Astrocyte of the hippocampus (primary cell): Measurements from ENCODE around the gene KLK10.

Source experiments
- DNase-seq: peaks from one replicate; pipeline ENCODE4 v3.0.0; 2011; ENCODE audit warnings: low read depth, low spot score

The KLK10 gene

DNA sequence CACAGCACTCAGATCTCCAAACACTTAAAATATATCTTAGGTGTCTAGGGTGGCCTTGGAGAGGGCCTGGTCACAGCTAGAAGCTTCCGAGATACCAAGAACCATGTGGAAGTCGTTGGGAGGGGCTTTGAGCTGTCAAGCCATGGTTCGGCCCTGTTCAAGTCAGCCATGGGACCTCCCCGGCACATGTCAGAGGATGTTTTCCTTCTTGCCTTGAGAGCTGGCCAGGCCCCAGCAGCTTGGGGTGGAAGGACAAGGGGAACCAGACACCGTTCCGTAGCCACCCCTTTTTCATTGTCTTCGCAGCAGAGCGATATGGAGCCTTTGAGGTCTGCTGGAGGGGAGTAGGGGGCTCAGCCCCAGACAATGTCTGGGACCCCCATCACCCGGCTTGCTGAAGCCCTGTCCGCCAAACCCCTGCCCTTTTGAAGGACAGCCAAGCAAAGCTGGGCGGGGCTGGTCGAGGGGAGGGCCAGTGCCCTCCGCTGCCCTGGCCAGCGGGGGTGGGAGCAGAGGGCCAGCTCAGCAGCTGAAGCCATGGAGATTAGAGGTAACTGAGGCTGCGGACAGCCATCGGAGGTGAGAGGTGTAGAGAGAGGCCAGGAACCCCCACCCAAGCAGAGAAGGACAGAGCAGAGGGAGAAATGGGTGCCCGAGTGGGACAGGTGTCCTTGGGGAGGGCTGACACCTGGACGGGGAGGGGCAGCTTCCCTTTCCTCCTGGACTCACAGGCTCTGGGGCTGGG, 6.5 kb upstream of the KLK10 start:
- no peak for DNase-seq

DNA sequence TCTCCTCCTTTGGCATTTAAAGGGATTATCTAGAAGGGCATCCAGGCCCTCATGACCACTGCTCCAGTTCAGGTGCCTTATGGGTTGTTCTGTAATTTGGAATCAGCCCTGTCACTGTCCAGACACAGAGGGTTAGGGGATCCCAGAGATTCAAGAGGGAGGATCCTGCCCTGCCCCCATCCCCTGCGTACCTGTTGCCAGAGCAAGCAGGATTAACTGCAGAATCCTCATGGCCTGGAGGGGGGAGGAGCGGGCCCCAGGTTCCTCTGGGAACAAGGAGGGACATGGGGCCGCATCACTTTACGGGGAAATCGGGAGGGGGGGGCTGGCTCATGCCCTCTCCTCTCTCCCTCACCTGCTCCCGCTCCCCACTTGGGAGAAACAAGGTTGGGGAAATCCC, 5.9 kb upstream of the KLK10 start:
- no peak for DNase-seq

DNA sequence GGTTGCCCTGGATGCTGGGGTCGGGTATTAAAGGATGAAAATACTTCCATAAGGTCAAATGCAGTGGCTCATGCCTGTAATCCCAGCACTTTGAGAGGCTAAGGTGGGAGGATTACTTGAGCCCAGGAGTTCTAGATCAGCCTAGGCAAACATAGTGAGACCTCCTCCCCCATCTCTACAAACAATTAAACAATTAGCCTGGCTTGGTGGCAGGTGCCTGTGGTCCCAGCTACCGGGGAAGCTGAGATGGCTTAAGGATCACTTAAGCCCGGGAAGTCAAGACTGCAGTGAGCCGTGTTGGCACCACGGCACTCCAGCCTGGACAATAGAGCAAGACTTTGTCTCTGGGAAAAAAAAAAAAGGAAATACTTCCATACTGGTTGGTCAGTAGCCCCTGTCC, 5.4 kb upstream of the KLK10 start:
- no peak for DNase-seq

DNA sequence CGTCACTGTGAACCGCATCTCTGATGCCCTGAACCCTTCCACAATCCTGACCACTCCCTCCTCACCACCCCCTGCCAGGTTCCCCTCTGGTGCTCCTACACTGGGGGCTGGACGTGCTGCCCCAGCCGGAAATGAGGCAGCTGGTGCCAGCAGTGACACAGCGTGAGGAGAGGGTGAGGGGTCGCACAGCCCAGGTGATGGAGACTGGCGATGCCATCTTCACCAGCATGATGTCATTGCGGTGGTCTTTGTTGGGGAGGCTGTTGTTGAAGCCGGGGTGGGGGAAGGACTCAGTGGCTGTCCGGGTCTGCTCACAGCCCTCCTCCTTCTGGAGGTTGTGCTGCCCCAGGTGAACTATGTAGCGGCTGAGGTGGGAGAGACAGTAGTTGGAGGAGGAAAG, 4.4 kb upstream of the KLK10 start:
- no peak for DNase-seq

DNA sequence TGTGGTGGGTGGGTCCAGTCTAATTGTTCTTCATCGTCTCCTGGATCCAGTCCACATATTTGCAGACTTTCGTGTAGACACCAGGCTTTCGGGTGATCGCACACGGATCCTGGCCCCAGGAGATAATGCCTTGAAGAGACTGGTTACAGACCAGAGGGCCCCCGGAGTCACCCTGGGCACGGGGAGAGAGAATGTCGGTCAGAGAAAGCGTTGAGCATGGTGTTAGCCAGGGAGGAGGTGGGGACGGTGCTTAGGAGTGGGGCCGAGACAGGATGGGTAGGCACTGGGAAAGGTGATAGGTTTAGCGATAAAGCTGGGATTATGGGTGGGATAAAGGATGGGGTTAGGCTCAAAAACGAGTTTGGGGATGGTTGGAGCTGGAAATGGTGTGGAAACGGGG, 3.0 kb upstream of the KLK10 start:
- DNase-seq, result no peak

DNA sequence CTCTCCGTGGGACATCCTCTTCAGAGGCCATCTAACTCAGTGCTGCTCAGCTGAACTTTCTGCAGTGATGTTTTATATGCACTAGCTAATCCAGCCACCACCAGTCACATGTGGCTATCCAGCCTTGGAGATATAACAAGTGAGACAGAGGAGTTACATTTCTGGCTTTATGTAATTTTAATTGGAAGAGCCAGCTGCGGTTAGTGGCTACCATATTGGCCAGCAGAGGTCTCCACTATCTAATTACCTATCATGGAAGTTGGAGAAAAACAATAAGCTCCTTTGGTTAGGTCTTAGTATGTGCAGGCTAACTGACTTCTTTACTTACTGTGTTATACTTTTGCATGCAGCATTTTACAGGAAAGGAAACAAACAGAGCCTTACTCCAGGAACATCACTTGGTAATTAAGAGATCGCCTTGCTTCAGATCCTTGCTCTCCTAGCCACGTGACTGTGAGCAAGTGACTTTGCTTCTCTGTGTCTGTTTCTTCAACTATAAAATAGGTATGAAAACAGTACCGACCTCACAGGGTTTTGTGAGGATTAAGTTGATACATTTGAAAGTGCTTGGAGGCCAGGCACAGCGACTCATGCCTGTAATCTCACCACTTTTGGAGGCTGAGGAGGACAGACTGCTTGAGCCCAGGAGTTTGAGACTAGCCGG, 1.6 kb upstream of the KLK10 start:
- DNase-seq, result peak; percentile 52

DNA sequence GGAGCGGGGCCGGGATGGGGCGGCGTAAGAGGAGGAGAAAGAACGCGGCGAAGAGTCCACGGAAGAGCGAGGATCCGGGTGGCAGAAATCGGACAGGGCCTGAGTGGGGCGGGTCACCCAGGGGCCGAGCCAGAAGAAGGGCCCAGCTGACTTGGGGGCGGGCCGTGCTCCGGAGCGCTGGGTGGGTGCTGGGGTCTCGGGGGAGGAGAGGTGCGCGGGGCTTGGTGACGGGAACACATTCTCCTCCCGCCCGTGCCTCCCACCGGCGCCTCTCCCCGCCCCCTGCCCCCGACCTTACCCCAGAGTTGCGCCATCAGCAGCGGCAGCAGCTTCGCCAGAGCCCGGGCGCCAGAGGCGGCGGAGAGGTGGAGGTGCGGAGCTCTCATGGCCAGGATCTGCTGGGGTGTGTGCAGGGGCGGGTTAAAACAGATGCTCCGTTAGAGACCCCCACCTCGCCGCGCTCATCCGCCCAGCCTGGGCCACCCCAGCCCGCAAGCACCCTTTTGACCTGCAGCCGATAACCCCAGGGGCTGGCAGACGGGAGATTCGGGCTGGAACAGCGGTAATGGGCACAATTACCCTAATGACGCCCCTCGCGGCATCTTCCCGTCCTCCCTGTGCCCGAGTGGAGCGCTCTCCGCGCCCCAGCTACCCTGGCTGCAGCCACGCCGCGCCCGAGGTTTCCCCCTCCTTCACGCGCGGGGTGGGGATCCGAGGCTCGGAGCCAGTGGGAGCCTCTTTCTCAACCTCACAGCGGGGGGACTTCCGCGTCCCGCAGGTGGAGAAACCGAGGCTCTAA, 565 bp downstream of the KLK10 start:
- DNase-seq, result peak; percentile 7

DNA sequence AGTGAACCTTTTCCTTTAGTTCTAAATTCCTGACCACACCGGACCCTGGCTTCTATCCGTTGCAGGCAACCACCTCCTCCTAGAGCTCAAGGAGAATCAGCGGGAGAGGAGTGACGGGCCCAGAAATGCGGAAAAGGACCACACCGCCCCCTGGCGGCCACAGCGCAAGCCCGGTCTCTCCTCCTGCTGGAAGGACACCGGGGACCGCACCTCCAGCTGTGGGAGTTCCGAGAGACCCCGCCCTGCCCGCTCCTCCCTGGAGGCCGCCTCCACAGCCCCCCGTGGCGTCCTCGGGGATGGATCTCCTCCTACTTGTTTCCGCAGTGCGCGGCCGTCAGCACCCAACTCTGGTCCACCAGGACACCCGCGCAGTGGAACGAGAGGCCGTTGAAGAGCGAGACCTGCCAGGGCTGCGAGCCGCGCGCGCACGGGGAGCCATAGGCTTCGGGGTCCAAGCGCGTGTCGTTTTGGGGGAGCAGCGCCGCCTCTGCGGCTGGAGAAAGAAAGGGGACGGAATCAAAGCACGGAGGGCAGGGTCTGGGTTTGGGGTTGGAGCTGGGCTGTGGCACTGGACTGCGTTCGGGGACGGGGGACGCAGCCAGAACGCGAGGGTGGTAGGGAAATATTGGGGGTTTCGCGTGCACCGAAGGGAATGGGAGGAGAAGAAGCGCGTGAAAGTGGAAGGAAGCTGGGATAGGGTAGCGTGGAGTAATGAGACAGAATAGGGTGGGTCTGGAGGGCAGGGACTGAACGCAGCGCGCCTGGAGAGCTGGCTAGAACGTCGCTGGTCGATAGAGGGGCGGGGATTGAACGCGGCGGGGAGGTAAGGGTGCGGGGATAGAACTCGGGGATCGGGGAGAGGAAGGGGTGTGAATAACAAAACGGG, 2.5 kb downstream of the KLK10 start:
- peak; percentile 52 for DNase-seq

DNA sequence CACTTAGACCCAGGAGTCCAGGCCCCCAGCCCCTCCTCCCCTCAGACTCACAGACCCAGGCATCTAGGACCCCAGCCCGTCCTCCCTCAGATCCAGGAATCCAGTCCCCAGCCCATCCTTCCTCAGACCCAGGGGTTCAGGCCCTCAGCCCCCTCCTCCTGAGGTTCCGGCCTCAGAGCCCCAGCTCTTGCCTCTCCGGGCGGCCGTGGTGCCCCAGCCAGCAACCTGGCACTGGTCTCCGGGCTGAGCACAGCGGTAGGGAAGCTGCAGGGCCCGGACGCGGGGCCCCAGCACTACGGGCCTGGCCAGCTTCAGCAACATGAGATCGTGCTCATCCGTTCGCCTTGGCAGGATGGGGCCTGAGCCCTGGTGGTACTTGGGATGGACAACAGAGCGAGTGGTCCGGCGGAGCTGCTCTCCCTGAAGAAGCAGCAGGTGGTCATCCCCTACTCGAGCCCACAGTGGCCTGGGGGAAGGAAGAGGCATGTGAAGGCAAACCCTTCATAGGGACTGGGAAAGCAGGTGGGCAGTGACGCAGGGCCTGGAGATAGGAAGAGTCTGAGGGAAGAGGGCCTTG, 3.7 kb downstream of the KLK10 start:
- DNase-seq, result no peak

DNA sequence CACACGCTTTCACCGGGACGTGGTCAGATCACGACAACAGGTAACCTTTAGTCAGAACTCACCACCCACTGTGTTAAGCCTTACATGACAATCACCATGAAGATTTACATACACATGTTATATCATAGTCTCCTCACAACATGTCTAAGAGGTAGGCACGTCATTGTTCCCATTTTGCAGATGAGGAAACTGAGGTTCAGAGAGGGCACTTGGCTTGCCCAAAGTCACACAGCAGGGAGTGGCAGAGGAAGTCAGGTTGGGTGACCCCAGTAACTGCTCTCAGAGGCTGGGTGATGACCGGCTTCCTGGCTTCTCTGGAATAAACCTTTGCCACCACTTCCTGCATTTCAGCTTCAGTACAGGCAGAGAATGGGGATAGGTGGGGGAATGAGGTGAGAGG, 5.3 kb downstream of the KLK10 start:
- DNase-seq, result no peak

DNA sequence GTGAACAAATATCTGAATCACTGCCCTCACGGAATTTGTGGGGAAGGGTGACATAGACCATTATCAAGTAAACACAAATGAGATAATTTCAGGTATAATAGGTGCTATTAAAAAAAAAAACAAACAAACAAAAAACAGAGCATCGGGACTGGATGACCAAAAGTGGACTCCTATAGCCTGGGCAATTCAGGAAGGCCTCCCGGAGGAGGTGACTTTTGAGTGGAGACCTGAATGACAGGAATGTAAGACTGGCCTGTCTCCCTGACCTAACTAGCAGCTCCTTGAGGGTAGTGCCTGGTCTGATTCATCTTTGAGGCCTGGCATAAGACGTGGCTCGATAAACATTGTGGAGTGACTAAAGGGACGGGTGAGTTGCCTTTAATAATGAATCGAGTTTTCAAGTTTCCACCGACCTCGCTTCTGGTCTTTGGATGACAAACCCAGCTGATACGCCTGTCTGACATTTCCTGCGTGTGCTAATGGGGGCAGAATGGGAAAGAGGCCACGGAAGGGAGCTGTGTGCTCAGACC, 6.8 kb downstream of the KLK10 start:
- DNase-seq, result no peak

DNA sequence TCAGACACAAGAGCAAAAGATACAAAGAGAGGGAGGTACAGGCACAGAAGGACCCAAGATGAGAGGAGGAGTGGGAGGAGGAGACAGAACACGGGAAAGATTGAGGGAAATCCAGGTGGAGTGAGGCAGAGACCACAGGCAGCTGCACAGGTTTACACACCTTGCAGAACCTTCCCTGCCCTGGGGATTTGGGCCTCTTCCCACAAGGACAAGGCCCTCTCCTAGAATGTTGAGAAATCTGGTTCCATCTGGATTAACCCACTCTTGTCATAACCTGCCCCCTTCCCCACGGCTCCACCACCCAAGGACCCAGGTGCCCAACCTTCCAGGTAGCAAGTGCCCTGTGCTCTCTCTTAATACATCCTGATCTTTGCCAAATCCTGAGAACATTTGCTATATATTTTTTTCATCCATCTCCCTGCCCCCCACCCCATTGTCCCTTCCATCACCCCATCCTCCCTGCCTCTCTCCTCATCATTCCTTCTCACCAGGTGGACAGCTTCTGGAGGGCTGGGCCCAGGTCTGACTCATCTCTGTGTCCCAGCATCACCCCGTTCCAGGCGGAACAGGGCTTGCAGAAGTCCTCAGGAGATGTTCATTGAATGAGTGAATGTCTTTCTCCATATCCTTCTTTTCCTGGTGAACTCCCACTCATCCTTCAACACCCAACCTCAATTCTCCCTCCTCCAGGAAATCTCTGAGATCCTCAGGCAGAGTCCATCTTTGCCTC, 9.3 kb downstream of the KLK10 start:
- no peak for DNase-seq

DNA sequence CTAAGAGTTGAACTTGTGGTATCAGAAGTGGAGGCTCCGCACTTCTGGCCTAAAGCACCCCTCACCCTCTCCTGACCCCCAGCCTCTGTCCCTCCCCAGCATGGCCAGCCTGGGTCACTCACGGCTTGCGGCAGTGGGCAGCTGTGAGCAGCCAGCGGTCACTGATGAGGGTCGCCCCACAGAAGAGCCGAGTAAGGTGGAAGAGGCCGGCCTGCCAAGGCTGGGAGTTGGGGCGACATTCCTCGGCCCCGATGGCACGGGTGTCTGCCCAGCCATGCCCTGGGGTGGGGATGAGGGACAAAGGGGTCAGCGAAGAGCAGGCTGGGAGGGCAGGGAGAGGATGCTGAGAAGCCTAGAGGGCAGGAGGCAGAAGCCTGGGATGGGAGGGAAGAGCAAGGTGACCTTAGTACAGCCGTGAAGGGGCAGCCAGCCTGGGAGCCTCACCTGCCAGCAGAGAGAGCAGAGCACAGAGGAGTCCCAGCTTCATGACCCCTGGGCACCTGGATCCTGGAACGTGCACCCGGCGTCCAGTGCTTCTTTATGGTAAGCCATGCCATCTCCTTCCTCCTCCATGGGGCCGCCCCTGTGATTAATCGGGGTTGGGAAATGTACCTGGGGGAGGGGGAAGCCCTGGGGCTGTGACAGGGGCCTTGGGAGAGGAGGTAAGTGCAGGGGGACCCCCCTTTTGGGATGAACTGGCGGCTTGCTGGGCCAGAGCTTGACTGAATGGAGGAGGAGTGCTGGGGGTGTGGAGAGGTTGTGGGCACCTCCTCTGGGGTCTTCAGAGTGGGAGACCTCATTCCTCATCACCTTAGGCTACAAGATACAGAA, 10.2 kb downstream of the KLK10 start:
- DNase-seq, result no peak

DNA sequence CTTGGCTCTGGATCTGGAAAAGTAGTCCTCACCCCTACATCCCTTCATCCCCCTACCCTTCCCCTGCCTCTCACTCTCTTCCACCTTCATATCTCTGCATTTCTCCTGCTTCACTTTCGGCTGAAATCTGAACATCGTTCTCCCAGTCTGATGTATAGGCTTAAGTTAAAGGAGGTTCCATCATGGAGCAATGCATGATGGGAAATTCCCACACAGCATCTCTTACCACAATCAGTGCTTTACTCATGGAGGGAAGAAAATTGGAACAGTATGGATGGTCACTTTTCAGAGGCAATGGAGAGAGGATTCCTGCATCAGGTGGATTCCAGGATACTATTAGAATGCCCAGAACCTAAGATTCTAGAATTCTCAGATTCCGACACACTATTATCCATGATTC, 12.0 kb downstream of the KLK10 start:
- DNase-seq, result no peak

DNA sequence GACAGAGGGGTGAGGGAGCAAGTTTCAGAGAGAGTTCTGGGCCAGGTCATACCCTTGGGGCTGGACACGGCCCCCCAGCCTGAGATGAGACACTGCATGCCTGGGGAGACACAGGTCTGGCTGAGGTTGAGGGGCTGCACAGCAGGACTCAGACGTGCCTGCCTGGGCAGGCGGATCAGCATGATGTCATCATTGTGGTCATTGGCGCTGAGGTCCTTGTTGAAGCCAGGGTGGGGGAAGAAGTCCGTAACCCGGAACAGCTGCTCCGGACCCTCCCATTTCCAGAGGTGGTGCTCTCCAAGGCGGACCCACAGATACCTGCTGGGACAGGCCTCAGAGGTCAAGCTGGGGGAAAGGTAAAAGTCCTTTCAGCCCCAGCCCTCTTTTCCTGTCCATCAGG, 13.1 kb downstream of the KLK10 start:
- DNase-seq, result no peak

DNA sequence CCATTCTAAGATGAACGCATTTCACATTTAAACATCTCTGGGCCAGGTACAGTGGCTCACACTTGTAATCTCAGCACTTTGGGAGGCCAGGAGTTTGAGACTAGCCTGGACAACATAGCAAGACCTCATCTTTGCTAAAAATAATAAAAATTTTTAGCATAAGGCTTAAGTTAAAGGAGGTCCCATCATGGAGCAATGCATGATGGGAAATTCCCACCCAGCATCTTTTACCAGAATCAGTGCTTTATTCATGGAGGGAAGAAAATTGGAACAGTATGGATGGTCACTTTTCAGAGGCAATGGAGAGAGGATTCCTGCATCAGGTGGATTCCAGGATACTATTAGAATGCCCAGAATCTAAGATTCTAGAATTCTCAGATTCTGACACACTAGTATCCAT, 14.3 kb downstream of the KLK10 start:
- DNase-seq, result no peak

DNA sequence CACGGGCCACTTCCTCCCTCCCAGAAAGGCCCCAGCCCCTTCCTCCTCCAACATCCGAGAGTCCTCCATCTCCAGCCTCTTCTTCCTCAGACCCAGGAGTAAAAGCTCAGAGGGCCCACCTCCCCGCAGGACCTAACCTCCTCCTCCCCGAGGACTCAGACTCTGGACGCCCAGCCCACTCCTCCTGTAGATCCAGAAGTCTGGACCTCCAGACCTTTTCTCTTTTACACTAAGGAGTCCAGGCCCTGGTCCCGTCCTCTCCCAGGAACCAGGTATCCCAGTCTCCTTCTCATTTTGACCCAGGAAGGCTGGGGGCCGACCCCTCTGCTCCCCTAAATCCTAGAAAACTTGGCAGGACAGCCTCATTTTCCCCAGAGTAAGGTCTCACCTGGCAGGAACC, 16.2 kb downstream of the KLK10 start:
- DNase-seq, result no peak

DNA sequence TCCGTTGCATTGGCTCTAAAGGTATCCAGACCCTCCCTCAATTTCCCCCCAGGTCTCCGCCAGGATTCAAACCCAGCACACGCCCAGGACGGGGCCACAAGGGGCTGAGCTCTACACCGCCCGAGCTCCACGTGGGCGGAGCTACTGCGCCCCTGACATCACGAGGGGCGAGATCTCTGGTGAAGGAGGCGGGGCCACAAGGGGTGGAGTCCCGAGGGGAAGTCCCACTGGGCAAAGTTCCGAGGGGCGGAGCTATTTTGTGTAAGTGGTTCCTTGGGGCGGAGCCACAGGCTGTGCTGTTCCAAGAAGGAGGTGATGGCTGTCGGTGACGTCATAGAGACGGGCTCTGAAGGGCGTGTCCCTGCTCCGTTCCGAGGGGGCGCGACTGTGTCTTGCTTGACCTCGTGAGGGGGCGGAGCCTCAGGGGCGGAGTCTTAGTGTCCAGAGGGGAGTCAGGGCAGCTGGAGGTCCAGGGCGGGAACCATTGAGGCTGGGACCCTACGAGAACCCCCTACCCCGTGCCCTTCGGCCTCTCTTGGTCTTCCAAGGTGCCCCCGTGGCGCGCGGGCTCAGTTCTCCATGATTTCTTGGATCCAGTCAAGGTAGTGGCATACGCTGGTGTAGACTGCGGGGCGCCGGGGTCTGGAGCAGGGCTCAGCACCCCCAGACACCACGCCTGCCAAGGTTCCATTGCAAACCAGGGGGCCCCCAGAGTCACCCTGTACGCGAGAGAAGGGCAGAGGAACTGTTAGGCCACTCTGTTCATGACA, 16.8 kb downstream of the KLK10 start:
- DNase-seq, result no peak

DNA sequence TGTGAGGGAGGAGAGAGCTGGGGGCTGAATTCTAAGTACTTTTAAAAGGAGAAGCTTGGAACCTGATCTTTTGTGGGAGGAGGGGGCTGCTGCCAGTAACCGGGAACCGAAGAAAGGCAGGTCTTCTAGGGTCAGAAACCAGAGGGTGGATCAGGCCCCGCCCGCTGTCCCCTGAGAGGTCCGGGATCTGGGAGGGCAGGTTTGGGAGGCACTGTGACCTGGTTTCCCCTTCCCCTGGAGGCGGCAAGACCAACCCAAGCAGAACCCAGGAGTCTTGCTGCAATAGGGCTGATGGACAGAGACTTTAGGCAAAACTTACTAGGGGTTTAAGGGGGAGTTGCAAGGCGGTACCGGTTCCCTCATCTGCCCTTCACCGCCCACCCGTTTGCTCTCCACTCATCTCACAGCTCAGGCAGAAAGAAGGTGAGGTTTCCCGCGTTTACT, 17.4 kb downstream of the KLK10 start:
- DNase-seq, result no peak
